ENCODE measurements around the gene PDE1C.

DNA sequence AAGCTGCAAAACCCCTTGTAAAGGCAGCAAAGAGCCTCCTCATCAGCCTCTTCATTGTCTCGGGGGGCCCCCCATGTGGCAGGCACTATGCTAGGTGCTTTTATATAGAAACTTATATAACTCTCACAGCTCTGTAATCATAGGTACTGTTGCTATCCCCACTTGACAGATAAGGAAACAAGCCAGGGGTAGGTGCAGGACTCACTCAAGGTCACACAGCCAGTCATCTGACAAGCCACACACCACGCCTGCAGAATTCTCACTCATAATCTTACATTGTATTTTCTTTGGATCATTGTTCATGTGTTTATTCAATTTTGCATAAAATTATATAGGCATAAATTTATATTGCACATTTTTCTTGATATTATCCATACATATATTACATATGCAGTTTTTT is 217.7 kb downstream of the PDE1C start:
- TF ChIP-seq EZH2 (IDR thresholded peaks at IDR 0.05; ENCODE audit: low read length, missing control alignments) (no peak), CTCF (conservative IDR thresholded peaks at IDR 0.05 in 1 of 2, IDR thresholded peaks at IDR 0.05 in 1 of 2; ENCODE audit: low read depth in 1 of 2, low read length in 2 of 2) (no peak)
